ENCODE measurements around the gene KDM5A. TPM values are rescaled to one million over a fixed set of nuclear protein-coding genes. Genes with fewer than 3 reads are reported as not detected.

Gene KDM5A
- total RNA-seq, 1 donor from 2014 or later, result 74.2 TPM

DNA sequence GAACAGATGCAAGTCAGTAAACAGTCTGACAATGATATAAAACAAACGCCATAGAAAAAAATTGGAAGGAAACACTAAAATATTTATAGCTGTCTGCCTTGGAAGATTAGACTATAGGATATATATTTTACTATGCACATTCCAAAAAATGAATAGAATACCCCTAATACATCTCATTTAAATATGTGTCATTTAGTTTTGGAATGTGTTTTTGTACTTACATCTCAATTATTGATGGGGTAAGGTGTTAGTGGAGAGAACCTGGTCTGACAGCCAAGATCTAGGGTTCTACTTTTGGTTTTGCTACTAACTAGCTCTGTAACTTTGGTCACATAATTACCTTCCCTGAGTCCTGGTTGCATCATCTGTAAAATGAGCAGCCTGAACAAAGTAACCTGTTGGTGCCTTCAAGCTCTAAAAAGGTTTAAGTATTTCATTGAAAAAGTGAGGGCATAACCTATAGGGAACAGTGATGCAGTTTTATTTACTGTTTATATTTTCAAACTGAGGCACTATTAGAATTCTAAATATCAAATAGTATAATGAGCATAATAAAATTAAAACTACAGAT lies 97.9 kb downstream of the KDM5A start:
- no peak overlapping the region for H3K4me3 ChIP-seq
- H3K9me3 ChIP-seq, result no peaks in the 10 kb centered on the region
- ATAC-seq (no peak), DNase-seq (no peak)
- H3K27ac ChIP-seq, result no peak overlapping the region
- intact Hi-C loops (cut with DNase I), result no loop called here
- no peaks in the 10 kb centered on the region for H3K4me1 ChIP-seq
- H3K27me3 ChIP-seq (ENCODE audit: low read depth), result no peaks in the 10 kb centered on the region
- no peak for TF ChIP-seq CTCF (IDR thresholded peaks at IDR 0.05)
- H3K36me3 ChIP-seq, result peaks cover 84% of the 10 kb centered on the region

- TF ChIP-seq CTCF (IDR thresholded peaks at IDR 0.05), result no peak
- DNase-seq, result no peak
- H3K27ac ChIP-seq, result no peak overlapping the region
- no peaks in the 10 kb centered on the region for H3K27me3 ChIP-seq (ENCODE audit: low read depth)
- H3K36me3 ChIP-seq, result peaks cover 83% of the 10 kb centered on the region
- intact Hi-C loops (cut with DNase I), result no loop called here
- no peaks in the 10 kb centered on the region for H3K4me1 ChIP-seq
- H3K9me3 ChIP-seq, result no peaks in the 10 kb centered on the region
- no peak for ATAC-seq
- H3K4me3 ChIP-seq, result no peak overlapping the region
Measured at GRCh38 chr12:288687-289086, 100.4 kb downstream of the KDM5A start.

DNA sequence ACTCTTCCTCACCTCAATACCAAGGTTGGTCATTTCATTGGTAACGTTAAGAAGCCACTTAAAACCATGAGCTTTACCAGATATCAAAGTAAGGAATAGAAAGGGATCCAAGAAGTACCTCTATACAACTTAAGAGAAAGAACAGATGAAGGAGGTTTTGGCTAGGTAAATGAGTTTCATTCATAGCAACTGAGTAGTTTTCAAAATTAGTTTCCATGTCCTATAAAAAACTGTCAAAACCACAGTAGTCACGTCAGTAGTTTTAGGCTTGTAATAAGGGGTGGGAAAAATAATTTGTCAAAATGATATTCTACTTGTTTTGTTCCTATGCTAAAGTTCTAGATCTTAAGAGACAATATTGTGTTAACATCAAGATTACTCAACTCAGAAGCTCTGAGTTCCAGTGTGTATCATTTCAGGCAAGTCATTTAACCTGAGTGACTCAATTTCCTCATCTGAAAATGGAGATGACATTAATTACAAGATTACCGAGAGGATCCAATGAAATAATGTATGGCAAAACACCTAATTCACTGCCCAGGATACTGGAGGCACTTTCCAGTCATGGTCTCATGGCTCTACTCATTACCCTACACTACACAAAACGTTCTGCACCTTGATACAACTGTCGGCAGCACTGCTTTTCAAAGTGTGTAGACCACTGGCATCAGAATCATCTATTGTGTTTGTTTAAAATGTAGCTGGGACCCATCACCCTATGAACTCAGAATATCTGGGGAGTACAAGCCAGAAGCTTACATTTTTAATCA lies 102.4 kb downstream of the KDM5A start:
- Histone ChIP-seq H3K9me3 (no peaks in the 10 kb centered on the region), H3K4me3 (no peak overlapping the region), H3K27me3 (ENCODE audit: low read depth) (no peaks in the 10 kb centered on the region), H3K36me3 (peaks cover 78% of the 10 kb centered on the region), H3K4me1 (no peaks in the 10 kb centered on the region), H3K27ac (no peak overlapping the region)
- DNase-seq (no peak), ATAC-seq (no peak)
- intact Hi-C loops (cut with DNase I), result no loop called here
- no peak for TF ChIP-seq CTCF (IDR thresholded peaks at IDR 0.05)

DNA sequence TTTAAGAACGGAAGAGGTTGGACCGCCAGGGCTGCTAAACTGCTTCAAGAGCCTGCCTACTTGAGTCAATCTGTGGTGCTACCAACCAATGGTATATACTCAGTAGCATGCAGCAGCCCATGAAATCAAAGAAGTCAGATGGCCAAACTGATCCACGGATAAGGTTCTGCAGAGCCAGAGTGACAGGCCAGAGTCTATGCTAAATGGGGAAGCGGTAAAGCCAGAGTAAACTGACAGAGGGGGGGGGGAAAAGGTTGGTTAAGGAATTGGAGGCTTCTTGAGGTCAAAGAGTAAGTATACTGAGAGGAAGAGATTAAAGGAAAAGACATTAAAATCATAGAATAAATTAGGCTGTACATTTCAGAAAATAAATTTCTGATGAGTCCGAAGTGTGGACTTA lies 111.1 kb downstream of the KDM5A start:
- no peak for ATAC-seq
- H3K27me3 ChIP-seq (ENCODE audit: low read depth), result no peaks in the 10 kb centered on the region
- H3K36me3 ChIP-seq, result peaks cover 13% of the 10 kb centered on the region
- no peak for TF ChIP-seq CTCF (IDR thresholded peaks at IDR 0.05)
- no peak overlapping the region for H3K27ac ChIP-seq
- no peaks in the 10 kb centered on the region for H3K9me3 ChIP-seq
- H3K4me3 ChIP-seq, result no peak overlapping the region
- intact Hi-C loops (cut with DNase I), result no loop called here
- no peak for DNase-seq
- no peaks in the 10 kb centered on the region for H3K4me1 ChIP-seq

- H3K36me3 ChIP-seq, result peaks cover 5% of the 10 kb centered on the region
- TF ChIP-seq CTCF (IDR thresholded peaks at IDR 0.05), result no peak
- no peak overlapping the region for H3K4me3 ChIP-seq
- no peak for ATAC-seq
- no peaks in the 10 kb centered on the region for H3K27me3 ChIP-seq (ENCODE audit: low read depth)
- intact Hi-C loops (cut with DNase I), result no loop called here
- H3K9me3 ChIP-seq, result no peaks in the 10 kb centered on the region
- H3K27ac ChIP-seq, result no peak overlapping the region
- no peaks in the 10 kb centered on the region for H3K4me1 ChIP-seq
- DNase-seq, result no peak
Measured at GRCh38 chr12:275812-276211, 113.3 kb downstream of the KDM5A start.
